ENCODE results near the gene KPTN.
"Not testable (repeated sequence)": the region's sequence is repeated elsewhere in the genome, so short reads cannot be mapped to it uniquely, and the experiment has no call there.

KPTN gene

GRCh38 chr19:47489072-47489914 lies 5.3 kb upstream of the KPTN start:
- no peak overlapping the region for H3K27ac ChIP-seq
- H3K9me3 ChIP-seq: no peaks in the 10 kb centered on the region
- H3K27me3 ChIP-seq: no peaks in the 10 kb centered on the region
- peaks cover 0 to 9% (median 7%) of the 10 kb centered on the region in 4 donors for H3K4me1 ChIP-seq
- H3K4me3 ChIP-seq: no peak overlapping the region
- no peak for TF ChIP-seq CTCF (IDR thresholded peaks at IDR 0.05)
- no peak for DNase-seq
- intact Hi-C loops (cut with DNase I; ENCODE audit: low total_unique reads): no loop called here
- peaks cover 33 to 74% (median 67%) of the 10 kb centered on the region in 3 donors for H3K36me3 ChIP-seq

DNA sequence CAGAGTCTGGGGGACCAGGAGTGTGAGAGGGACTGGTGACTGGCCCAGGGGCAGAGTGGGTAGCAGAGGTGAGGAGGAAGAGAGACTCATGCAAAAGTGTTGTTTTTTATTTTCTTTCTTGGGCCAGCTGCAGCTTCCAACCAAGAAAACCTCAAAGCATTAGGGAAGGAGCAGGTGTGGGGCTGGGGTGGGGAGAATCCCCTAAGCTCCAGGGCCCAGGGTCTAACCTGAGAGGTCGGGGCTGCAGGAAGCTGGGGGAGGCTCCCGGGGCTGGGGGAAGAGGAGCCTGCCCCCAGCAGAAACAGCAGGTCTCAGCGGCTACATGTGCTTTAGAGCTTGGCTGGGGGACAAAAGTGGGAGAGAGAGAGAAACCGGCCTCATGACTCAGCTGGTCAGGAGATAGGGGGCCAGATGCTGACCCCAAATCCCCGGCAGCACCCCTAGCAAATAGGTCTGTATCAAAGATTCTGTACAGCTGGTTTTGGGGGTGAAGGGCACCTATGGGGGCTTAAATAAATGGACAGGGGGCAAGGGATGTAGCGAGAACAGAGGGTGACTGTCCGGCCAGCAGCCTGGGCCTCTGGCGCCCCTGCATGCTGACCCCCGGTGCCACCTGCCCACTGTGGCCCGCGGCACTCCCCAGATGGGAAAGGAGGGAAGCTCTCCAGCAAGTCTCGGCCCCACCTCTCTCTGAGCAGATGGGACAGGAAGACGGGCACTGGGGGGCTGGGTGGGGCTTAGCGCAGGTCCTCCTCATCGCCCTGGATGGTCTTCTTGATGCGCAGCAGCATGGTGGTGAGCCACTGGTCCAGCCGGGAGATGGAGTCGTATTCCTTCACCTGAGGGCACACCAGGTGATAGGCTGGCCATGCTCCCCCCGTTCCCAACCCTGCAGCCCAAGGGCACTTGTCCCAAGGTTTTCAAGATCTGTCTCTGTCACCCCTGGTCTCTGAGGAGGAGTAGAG lies 3.8 kb upstream of the KPTN start:
- no peaks in the 10 kb centered on the region for H3K9me3 ChIP-seq
- H3K27me3 ChIP-seq: no peaks in the 10 kb centered on the region
- no peak overlapping the region for H3K4me3 ChIP-seq
- no peak overlapping the region for H3K27ac ChIP-seq
- H3K4me1 ChIP-seq: peaks cover 0 to 16% (median 10%) of the 10 kb centered on the region in 4 donors
- DNase-seq: no peak
- TF ChIP-seq CTCF (IDR thresholded peaks at IDR 0.05): no peak
- intact Hi-C loops (cut with DNase I; ENCODE audit: low total_unique reads): no loop called here
- peaks cover 33 to 60% (median 54%) of the 10 kb centered on the region in 3 donors for H3K36me3 ChIP-seq

- H3K4me1 ChIP-seq: peaks cover 0 to 16% (median 10%) of the 10 kb centered on the region in 4 donors
- peaks cover 29 to 50% (median 45%) of the 10 kb centered on the region in 3 donors for H3K36me3 ChIP-seq
- no peaks in the 10 kb centered on the region for H3K9me3 ChIP-seq
- no peak for TF ChIP-seq CTCF (IDR thresholded peaks at IDR 0.05)
- H3K27ac ChIP-seq: no peak overlapping the region
- no peak overlapping the region for H3K4me3 ChIP-seq
- intact Hi-C loops (cut with DNase I; ENCODE audit: low total_unique reads): no loop called here
- DNase-seq: peak in 1 of 2 donors; percentile 63
- H3K27me3 ChIP-seq: no peaks in the 10 kb centered on the region
These were observed 2.9 kb upstream of the KPTN start for GRCh38 chr19:47486900-47487299.

DNA sequence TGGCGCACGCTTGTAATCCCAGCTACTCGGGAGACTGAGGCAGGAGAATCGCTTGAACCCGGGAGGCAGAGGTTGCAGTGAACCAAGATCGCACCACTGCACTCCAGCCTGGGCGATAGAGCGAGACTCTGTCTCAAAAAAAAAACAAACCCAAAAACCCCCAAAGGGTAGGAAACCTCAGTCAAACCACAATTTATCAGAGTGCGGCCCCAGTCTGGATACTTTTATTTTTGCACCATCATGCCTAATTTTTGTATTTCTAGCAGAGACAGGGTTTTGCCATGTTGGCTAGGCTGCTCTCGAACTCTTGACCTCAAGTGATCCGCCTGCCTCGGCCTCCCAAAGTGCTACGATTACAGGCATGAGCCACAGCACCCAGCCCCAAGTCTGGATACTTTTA lies 2.2 kb upstream of the KPTN start:
- H3K4me3 ChIP-seq; H3K27me3 ChIP-seq; intact Hi-C loops (cut with DNase I; ENCODE audit: low total_unique reads); H3K9me3 ChIP-seq; H3K27ac ChIP-seq; DNase-seq: not testable (repeated sequence)
- peaks cover 23 to 44% (median 38%) of the 10 kb centered on the region in 3 donors for H3K36me3 ChIP-seq
- peaks cover 0 to 16% (median 10%) of the 10 kb centered on the region in 4 donors for H3K4me1 ChIP-seq

DNA sequence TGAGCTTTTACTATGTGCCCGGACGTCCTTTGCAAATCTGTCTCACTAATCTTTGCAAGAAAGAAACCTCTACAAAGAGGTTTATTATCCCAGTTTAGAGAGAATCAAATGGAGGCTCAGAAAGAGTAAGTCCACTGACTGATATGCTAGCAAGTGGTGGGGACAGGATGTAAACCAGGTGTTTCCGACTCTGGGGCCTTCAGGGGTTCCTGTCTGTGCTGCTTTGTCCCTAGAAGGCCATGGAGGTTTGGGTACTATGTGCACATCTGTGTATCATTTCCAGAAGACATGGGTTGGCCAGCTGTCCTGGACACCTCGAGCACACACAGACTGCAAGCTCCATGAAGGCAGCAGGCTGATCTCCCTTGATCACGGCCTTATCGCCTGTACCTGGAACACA lies 1.2 kb upstream of the KPTN start:
- no peak for DNase-seq
- intact Hi-C loops (cut with DNase I; ENCODE audit: low total_unique reads): no loop called here
- Histone ChIP-seq H3K27me3 (peaks cover 0 to 4% of the 10 kb centered on the region in 2 donors), H3K36me3 (peaks cover 23 to 36% (median 31%) of the 10 kb centered on the region in 3 donors), H3K27ac (peak overlapping the region in 1 of 2 donors; percentile 86), H3K4me1 (peaks cover 0 to 18% (median 10%) of the 10 kb centered on the region in 4 donors), H3K4me3 (no peak overlapping the region), H3K9me3 (no peaks in the 10 kb centered on the region)
- no peak for TF ChIP-seq CTCF (IDR thresholded peaks at IDR 0.05)

Data from tibial artery (tissue), 4 donors.